ENCODE results near the gene KASH5. TPM values are rescaled to one million over a fixed set of nuclear protein-coding genes. Genes with fewer than 3 reads are reported as not detected.
A peak's percentile ranks its signal among the peaks of the same experiment; 100 is the strongest.

KASH5 gene
- total and polyA plus RNA-seq, 2 of the 4 experiments (the other 2 are of a cell fraction): not detected

DNA sequence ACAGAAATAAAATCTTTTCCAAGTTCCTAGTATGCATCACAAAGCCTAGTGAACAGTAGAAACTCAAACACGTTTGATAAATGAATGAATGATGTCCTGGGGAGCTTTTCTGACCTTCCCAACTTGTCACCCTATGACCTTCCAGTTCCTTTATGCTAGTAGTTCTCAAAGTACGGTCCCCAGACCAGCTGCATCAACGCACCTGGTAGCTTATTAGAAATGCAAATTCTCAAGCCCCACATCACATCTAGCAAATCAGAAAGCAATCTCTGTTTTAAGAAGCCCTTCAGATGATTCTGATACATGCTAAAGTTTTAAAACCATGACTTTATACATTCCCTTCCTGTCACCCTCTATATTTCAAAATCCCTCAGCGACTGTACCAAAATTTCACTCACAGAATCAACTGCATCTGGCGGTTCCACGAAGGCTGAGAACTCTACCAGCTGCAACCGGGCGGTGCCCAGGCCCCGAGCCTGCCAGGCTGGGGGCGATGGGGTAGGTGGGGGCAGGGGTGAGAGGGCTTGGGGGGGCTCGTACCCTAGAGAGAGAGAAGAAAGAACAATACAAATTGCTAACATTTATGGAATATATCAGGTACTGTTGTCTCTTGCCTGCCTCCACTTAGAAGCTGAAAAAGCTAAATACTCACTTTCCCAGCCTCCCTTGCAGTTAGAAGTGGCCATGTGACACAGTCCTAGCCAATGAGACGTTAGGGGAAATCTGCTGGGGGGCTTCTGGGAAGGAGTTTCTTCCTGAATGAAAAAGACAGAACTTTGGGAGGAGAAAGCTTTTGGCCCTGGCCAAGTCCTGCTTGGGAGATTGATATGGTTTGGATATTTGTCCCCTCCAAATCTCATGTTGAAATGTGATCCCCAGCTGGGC, 39.5 kb upstream of the KASH5 start:
- Histone ChIP-seq H3K4me1 (ENCODE audit: control insufficient read depth, insufficient read depth, low read length) (no peaks in the 10 kb centered on the region), H3K23ac (ENCODE audit: low read depth, low read length) (no peak overlapping the region), H3K27ac (ENCODE audit: insufficient read depth, low read length) (no peak overlapping the region), H3K9me3 (ENCODE audit: control insufficient read depth, insufficient read depth, low read length) (no peaks in the 10 kb centered on the region), H3K4me3 (ENCODE audit: insufficient read depth, low read depth, low read length) (no peak overlapping the region), H4K8ac (ENCODE audit: low read depth in 2 of 2, low read length in 2 of 2) (no peak overlapping the region), H4K20me1 (ENCODE audit: insufficient read depth, low read length) (peaks cover 13% of the 10 kb centered on the region), H4K5ac (ENCODE audit: low read depth, low read length) (no peak overlapping the region), H4K91ac (ENCODE audit: insufficient read depth, low read depth, low read length) (no peak overlapping the region), H2AFZ (replicated peaks; ENCODE audit: low read length, poor library complexity) (no peak overlapping the region), H2BK15ac (ENCODE audit: low read depth, low read length) (no peak overlapping the region), H3K14ac (replicated peaks; ENCODE audit: low read depth, low read length) (no peak overlapping the region), H3K4me2 (ENCODE audit: low read depth, low read length) (no peak overlapping the region), H3K27me3 (ENCODE audit: control insufficient read depth, insufficient read depth, low read length) (no peaks in the 10 kb centered on the region), H2AK5ac (ENCODE audit: low read depth, low read length) (no peak overlapping the region), H2BK20ac (ENCODE audit: low read depth, low read length) (no peak overlapping the region), H3K36me3 (ENCODE audit: control insufficient read depth, insufficient read depth, low read length) (peaks cover 75% of the 10 kb centered on the region), H2BK5ac (ENCODE audit: low read depth, low read length, poor library complexity, severe bottlenecking) (no peak overlapping the region), H3K9ac (ENCODE audit: low read depth, low read length) (no peak overlapping the region), H3K79me1 (ENCODE audit: low read depth in 1 of 2, low read length in 2 of 2) (peaks cover 0 to 26% of the 10 kb centered on the region in 2 experiments; a peak in 3 of 4 replicates), H3K9me1 (ENCODE audit: insufficient read depth, low read length) (0 out of 2 replicates have a peak, but pooled peaks cover 6% of the 10 kb centered on the region), H3K18ac (ENCODE audit: low read depth, low read length) (no peak overlapping the region), H3K56ac (ENCODE audit: extremely low read depth, insufficient read depth, low read length) (no peak overlapping the region), H2BK120ac (ENCODE audit: low read depth, low read length) (no peak overlapping the region), H2AK9ac (replicated peaks; ENCODE audit: low read depth, low read length, poor library complexity) (no peak overlapping the region), H3K4ac (ENCODE audit: low read depth, low read length) (no peak overlapping the region)
- WGBS, 2 experiments (ENCODE audit: extremely low coverage in 2 of 2, insufficient read length in 1 of 2): no CpG with 5 or more reads among the region's 12 CpGs
- ChIA-PET POLR2A (ENCODE audit: unreplicated experiment) (no interaction called here), CTCF (no interaction called here)
- in situ Hi-C loops (cut with MboI; ENCODE audit: low sequenced_read_pairs): no loop called here
- no peak for ATAC-seq (ENCODE audit: low read depth)
- dilution Hi-C loops (cut with HindIII; ENCODE audit: low sequenced_read_pairs, unreplicated experiment): no loop called here
- no peak for DNase-seq
- peak; percentile 52; the same call in 1 of the 2 replicates for TF ChIP-seq USF2 (IDR thresholded peaks at IDR 0.05; ENCODE audit: low read depth, low read length)
- no peak for TF ChIP-seq BHLHE40 (IDR thresholded peaks at IDR 0.05; ENCODE audit: low read depth, low read length)
- BruUV-seq (replicated peaks): no TSS peak
- intact Hi-C loops (cut with micrococcal nuclease): no loop called here

Data from IMR-90 (cell line).